Esophagus squamous epithelium (tissue), 4 donors: Measurements from ENCODE around the gene HERC4.

Experiments
- CTCF ChIP-seq, 6 experiments: fragments of 450-650 bp in 4 of 6; fragments of 200-600 bp in 2 of 6; sonication (generic) in 2 of 6; IDR thresholded peaks; one replicate each; pipeline ENCODE4 v1.5.1; 2016 to 2019; ENCODE audit warnings: antibody characterized with exemption in 6 of 6, mild to moderate bottlenecking in 4 of 6, moderate library complexity in 4 of 6
- POLR2A ChIP-seq, 4 donors: fragments of 450-650 bp; IDR thresholded peaks; one replicate each; pipeline ENCODE4 v1.6.1; 2017; ENCODE audit warnings: antibody characterized with exemption in 4 of 4, mild to moderate bottlenecking in 4 of 4, moderate library complexity in 3 of 4

- TF ChIP-seq CTCF (IDR thresholded peaks at IDR 0.05) = no peak
- no peak for TF ChIP-seq POLR2A (IDR thresholded peaks at IDR 0.05)
Observed at GRCh38 chr10:67917679-67918078, 157.4 kb downstream of the HERC4 start.
